CD4-positive, alpha-beta T cell treated with Interleukin-17A for 1 hour (primary cell): ENCODE measurements around the gene SMARCD1.

Source experiments
- DNase-seq: peaks from one replicate; pipeline ENCODE4 v3.0.0-alpha.2; 2020

SMARCD1 gene

DNA sequence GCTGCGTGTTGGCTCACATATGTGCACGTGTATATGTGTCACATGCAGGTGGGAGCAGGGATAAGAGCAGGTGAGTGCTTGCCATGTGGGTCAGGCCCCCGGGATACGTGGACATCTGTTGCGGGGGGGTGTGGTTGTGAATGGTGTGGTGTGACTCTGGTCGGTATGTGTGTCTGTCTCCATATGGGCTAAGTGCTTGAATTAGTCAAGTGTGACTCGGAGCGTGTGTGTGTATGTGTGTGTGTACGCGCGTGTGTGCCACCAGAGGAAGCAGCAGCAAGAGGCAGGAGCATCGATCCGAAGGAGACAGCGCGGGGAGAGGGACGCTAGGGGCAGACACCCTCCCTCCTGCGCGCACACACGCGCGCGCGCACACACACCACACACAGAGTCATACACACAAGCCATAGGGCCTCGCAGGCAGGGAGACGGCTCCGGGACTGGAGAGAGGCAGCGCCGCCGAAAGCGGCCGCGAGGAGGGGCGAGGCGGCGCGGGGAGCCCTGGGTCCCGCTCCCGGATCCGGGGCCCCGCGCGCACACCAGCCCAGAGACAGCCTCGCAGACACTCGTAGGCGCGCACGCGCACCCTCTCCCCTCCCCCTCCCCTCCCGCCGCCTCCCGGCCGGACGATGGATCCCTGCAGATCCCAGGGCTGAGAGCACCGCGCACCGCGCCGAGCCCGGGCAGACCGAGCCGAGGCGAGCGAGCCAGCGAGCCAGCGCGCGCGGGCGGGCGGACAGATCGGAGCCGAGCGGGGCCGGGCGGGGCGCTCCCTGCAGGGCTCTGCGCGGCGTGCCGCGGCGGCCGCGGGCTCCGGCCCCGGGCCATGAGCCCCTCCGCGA lies 27.9 kb upstream of the SMARCD1 start, which contains the start of gene ASIC1:
TSS of gene ASIC1 (plus strand) at position 597 of the 842 bp plus-strand sequence. CDS start 1,171 bp downstream, outside the sequence.
- peak; percentile 41 for DNase-seq

DNA sequence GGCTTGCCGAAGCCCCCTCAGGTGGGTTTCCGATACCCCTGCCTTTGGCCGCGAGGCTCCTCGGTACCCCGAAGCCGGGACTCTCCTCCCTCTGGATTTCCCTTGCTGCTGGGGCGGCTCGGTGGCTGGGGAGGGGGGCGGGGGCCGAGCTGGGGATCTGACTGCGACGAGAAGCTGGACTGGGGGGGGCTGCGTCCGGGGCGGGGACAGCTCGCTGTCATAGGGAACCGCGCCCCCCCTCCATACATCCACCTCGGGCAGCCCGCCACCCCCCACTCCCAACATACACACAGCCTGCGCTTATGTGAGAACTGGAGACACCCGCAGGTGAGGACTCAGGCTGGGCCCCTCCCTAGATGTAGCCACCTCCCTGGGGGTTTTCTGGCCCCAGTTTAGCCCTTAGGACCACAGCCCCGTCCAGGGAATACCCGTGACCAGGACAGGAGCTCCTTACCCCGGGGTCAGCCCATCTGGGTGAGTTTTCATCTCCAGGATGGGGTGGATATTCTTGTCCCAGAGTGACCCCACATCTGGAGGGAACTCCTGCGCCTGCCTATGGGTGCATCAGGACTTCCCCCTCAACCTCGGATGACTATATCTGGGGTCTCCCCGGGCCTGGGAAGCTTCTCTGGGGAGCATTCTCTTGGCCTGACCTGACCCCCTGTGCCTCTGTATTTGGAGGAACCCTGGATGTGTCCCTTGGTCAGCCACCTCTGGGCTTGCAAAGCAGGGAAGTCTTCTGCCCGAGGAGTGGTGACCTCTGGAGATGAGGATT lies 27.1 kb upstream of the SMARCD1 start:
- DNase-seq, result no peak

- DNase-seq, result no peak
Observed at GRCh38 chr12:50058743-50059312, 26.3 kb upstream of the SMARCD1 start.

- no peak for DNase-seq
Observed at GRCh38 chr12:50059440-50060119, 25.6 kb upstream of the SMARCD1 start.

GRCh38 chr12:50060120-50060468 lies 25.0 kb upstream of the SMARCD1 start:
- DNase-seq, result no peak

GRCh38 chr12:50061171-50061570 lies 24.0 kb upstream of the SMARCD1 start:
- DNase-seq, result no peak

DNA sequence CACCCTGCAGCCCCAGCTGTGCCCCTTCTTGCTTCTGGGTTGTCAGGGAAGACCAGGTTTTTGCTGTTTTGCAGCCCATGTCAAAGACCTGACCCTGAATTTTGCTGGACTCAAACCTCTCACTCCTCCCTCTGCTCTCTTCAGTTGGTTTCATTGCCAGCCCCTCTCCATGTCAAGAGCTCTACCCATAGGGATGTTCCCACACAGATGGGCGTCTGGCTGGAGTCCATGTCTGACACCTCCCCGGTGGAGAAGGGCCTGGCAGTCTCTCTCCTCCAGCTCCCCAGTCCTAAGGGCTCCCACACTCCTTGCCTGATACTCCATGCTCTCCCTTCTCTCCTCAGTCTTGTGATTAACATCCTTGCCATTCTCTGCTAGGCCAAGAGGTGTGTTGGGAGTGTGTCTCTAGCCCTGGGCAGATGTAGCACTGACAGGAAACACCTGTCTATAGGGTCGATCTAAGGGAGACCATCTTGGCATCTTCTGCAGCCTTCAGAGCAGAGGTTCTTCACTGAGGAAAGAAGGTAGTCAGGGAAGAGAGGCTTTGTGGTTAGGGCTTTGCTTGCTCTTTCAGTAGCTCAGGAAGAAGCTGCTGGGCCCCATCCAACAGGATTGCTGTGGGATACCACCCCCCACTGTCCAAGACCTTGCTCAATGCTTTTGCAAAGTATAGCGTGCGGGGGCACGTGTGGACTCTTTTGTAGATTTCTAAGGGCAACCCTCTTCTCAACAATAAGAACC lies 23.0 kb upstream of the SMARCD1 start:
- no peak for DNase-seq

DNA sequence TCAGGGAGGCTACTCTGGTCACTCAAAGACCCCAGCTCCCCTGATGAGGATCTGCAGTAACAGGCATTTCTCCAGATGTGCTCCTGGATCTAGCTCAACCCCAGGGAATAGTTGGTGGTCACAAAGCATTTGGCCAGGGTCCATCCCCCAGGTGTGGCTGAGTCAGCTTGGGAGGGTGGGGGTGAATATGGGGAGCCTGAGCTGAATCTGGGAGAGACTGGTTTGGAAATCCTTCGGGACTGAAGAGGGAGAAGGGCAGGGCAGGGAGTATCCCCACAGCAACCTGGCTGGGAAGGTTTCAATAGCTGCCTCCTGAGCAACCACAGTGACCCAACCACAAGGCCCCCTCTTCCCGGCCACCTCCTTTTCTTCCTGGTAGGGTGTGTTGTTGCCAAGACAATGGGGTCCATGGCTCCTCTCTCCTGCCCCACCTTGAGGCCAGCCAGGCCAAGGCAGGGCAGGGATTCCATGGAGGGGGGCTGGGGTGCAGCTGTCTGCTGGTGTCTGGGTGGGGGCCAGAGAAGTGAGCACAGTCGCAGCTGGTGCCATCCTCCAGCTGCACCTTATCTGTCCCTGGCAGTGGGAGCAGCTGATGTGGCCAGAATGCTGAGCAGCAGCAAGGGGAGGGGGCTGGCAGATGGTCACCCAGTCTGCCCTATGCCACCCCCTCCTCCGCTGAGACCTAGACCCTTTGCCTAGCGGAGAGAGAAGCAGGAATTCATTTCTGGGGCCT lies 22.2 kb upstream of the SMARCD1 start:
- DNase-seq, result no peak

DNA sequence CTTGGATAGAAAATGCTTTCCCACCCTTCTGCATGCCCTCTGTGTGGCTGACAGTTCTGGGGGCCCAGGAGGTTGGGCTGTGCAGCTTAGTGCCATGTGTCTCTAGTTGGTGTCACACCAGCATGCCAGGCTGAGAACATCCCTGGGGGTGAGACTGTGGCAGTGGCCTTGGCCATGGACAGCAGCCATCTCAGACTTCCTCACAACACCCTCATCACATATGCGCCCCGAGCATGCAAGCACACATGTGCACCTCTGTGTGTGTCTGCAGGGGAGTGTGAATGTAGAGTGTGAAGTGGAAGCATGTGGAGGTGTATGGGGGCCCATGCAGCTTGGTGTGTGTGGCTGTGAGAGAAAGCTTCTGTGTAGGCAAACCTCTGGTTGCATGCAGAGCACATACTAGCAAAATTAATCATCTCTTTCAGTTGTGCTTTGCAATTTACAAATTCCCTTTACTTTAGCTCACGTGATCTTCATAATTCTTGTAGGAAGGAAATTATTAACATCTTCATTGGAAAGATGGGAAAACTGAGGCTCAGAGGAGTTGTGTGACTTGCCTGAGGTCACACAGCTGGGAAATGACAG lies 19.3 kb upstream of the SMARCD1 start:
- no peak for DNase-seq

DNA sequence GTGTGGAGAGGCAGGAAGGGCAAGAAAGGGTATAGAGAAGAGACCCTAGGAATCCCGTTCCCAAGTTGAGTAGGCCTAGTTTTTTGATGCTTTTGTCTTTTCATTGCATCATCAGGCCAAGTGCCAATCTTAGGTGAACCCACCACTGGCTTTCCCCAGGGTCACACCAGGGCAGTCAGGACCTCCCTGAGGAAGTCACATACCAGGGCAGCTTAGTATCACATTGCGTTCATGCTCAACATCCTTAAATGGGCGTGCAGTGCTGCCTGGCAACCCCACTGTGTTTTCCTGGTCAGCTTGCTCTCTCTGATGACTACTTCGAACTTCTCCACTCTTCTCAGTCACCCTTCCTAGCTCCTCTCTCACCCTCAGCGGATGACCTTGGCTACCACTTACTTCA lies 18.7 kb upstream of the SMARCD1 start:
- no peak for DNase-seq

GRCh38 chr12:50069069-50069468 lies 16.1 kb upstream of the SMARCD1 start:
- no peak for DNase-seq

GRCh38 chr12:50069539-50069938 lies 15.6 kb upstream of the SMARCD1 start:
- no peak for DNase-seq

DNA sequence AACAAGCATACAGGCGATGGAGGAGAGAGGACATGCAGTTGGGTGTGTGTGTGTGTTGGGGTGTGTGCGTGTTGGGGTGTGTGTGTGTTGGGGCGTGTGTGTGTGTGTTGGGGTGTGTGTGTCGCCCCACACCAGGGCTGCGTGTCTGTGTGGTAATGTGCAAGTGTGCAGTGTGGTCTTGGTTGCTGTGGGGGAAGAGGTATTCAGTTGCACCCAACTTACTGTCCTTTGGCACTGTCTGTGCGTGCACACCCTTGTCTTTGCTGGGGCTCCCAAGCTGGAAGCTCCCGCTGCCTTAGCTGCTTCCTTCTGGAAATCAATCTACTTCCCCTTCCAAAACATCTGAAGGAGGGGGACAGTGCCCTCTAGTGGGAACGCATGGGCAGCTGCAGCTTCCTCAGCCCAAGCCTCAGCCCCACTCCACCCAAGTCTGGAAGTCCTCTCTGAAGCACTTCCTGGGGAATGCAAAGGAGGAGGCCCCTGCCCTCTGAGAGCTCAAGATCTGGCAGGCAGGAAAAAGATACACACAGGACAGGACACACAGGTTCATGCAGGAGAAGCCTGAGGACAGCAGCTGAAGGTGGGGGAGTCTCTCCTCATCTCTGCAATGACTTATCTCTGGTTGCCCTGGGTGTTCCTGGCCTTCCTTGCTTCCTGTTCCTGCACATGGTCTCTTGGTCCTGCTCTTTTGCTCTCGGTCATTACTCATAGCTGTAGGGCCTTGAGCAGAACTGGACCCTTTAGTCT lies 14.7 kb upstream of the SMARCD1 start:
- peak; percentile 66 for DNase-seq

GRCh38 chr12:50072198-50072907 lies 12.8 kb upstream of the SMARCD1 start:
- no peak for DNase-seq

- no peak for DNase-seq
Observed at GRCh38 chr12:50073206-50073605, 11.9 kb upstream of the SMARCD1 start.

GRCh38 chr12:50073712-50074111 lies 11.4 kb upstream of the SMARCD1 start:
- no peak for DNase-seq

- peak; percentile 82 for DNase-seq
Observed at GRCh38 chr12:50074936-50075807, 10.0 kb upstream of the SMARCD1 start.

GRCh38 chr12:50075808-50076170 lies 9.4 kb upstream of the SMARCD1 start:
- no peak for DNase-seq

DNA sequence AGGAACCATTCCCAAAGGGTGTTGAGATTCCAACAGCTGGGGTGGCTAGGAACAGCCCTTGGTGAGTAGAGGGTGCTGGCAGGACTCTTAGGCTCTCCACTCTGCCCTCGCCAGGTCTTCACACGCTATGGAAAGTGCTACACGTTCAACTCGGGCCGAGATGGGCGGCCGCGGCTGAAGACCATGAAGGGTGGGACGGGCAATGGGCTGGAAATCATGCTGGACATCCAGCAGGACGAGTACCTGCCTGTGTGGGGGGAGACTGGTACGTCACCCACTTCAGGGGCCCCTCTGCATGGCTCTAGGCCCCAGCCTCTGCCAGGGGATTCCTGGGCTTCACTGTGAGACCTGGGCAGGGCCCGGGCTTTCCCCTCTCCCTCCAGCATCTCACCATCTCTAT lies 8.0 kb upstream of the SMARCD1 start:
- no peak for DNase-seq
